Neural progenitor cell (in vitro differentiated cells): Measurements from ENCODE around the gene TTC1. TPM values are rescaled to one million over a fixed set of nuclear protein-coding genes. Genes with fewer than 3 reads are reported as not detected.

Experiments
- DNase-seq: peaks from one replicate; pipeline ENCODE4 v3.0.0-alpha.2; 2016; ENCODE audit warnings: low spot score
- H2AFZ ChIP-seq: fragments of 200-600 bp; sonication (generic); replicated peaks from 2 replicates; pipeline ENCODE4 v1.6.1; 2016; ENCODE audit warnings: antibody characterized with exemption
- H3F3A ChIP-seq: fragments of 200-600 bp; sonication (generic); 2 replicates; pipeline ENCODE4 v1.6.1; 2016; ENCODE audit warnings: antibody characterized with exemption, low read depth
- H3K27ac ChIP-seq: fragments of 200-600 bp; sonication (generic); 2 replicates; pipeline ENCODE4 v1.5.1; 2016; ENCODE audit warnings: mild to moderate bottlenecking
- H3K27me3 ChIP-seq: fragments of 200-600 bp; sonication (generic); 2 replicates; pipeline ENCODE4 v1.6.1; 2016; ENCODE audit warnings: mild to moderate bottlenecking, moderate library complexity
- H3K36me3 ChIP-seq: fragments of 200-600 bp; sonication (generic); 2 replicates; pipeline ENCODE4 v1.5.1; 2016
- H3K4me1 ChIP-seq: fragments of 200-600 bp; sonication (generic); 2 replicates; pipeline ENCODE4 v1.6.1; 2016; ENCODE audit warnings: mixed run types
- H3K4me2 ChIP-seq: fragments of 200-600 bp; sonication (generic); 2 replicates; pipeline ENCODE4 v1.6.1; 2016
- H3K4me3 ChIP-seq: fragments of 200-600 bp; sonication (generic); 2 replicates; pipeline ENCODE4 v1.5.1; 2016
- H3K79me2 ChIP-seq: fragments of 200-600 bp; sonication (generic); 2 replicates; pipeline ENCODE4 v1.6.1; 2016; ENCODE audit warnings: low read depth
- H3K9ac ChIP-seq: fragments of 200-600 bp; sonication (generic); 2 replicates; pipeline ENCODE4 v1.6.1; 2016
- H3K9me3 ChIP-seq: fragments of 200-600 bp; sonication (generic); 2 replicates; pipeline ENCODE4 v1.5.1; 2016; ENCODE audit warnings: low read depth
- H4K20me1 ChIP-seq: fragments of 200-600 bp; sonication (generic); 2 replicates; pipeline ENCODE4 v1.6.1; 2016; ENCODE audit warnings: low read depth
- H3K27ac Mint-ChIP-seq: 3 replicates; pipeline ENCODE4 v1.8.0; 2021; ENCODE audit warnings: mixed read lengths
- H3K27me3 Mint-ChIP-seq: 2 replicates; pipeline ENCODE4 v1.8.0; 2022; ENCODE audit warnings: low read depth, mild to moderate bottlenecking, inconsistent platforms, moderate library complexity, mixed read lengths; ENCODE audit not compliant: insufficient read depth
- H3K36me3 Mint-ChIP-seq: 3 replicates; pipeline ENCODE4 v1.8.0; 2021; ENCODE audit warnings: mixed read lengths
- H3K4me1 Mint-ChIP-seq: 3 replicates; pipeline ENCODE4 v1.8.0; 2021; ENCODE audit warnings: mixed read lengths
- H3K4me3 Mint-ChIP-seq: 3 replicates; pipeline ENCODE4 v1.8.0; 2021; ENCODE audit warnings: mild to moderate bottlenecking, moderate library complexity, mixed read lengths
- H3K9me3 Mint-ChIP-seq: 3 replicates; pipeline ENCODE4 v1.8.0; 2020; ENCODE audit warnings: mixed read lengths
- EZH2 ChIP-seq: fragments of 200-600 bp; sonication (generic); IDR thresholded peaks from 2 replicates; pipeline ENCODE4 v1.6.1; 2017; ENCODE audit warnings: antibody characterized with exemption, mild to moderate bottlenecking, moderate library complexity
- EZH2phosphoT487 ChIP-seq: fragments of 200-600 bp; sonication (generic); IDR thresholded peaks from 2 replicates; pipeline ENCODE4 v1.6.1; 2017; ENCODE audit warnings: antibody characterized with exemption
- total RNA-seq: library from RNA; depleted of rRNA; stranded (reverse); fragments of >200 nt; gene quantifications from 2 replicates; pipeline ENCODE4 v1.2.3, GENCODE V29; 2015; ENCODE audit warnings: low replicate concordance
- TF ChIP-seq, protein P1 (sequence below): fragments of 200-600 bp; sonication (generic); IDR thresholded peaks from 2 replicates; pipeline ENCODE4 v1.5.1; 2017; ENCODE audit warnings: antibody characterized with exemption, mild to moderate bottlenecking

TTC1 gene
- total RNA-seq, 1 donor from 2014 or later, result 50.0 TPM

DNA sequence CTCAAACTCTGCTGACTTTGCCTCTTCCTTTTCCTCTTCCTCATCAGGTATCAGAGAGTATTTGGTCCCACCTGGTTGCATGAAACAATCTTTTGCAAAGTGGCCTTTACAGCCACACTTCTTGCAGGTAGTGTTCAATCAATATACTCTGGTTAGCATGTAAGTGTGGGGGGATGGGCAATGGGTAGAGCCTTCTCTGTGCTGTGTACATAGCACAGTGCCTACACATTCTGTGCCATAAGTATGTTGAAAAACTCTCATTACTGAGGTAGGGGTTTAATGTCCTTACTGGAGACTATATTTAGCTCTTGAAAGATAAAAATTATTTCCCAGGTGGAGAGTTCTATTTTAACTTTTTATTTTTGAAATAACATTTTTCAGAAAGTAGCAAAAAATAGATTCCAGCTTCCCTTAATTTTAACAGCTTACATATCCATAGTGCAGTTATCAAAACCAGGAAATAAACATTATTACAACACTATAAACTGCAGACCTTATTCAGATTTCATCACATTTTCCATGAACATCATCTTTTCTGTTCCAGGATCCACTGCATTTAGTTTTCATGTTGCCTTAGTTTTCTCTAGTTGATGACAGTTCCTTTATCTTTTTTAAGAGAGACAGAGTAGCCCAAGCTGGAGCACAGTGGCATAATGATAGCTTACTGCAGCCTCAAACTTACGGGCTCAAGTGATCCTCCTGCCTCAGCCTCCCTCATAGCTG is 15.1 kb downstream of the TTC1 start:
- H3K4me3 Mint-ChIP-seq, result no peak overlapping the region
- H3K4me3 ChIP-seq, result no peak overlapping the region
- no peak overlapping the region for H3K9ac ChIP-seq
- peaks cover 9% of the 10 kb centered on the region for H3K36me3 Mint-ChIP-seq
- no peak overlapping the region for H2AFZ ChIP-seq
- no peaks in the 10 kb centered on the region for H3K9me3 Mint-ChIP-seq
- no peak overlapping the region for H3K27ac Mint-ChIP-seq
- H3K27me3 Mint-ChIP-seq, result peaks cover 2% of the 10 kb centered on the region
- H3K36me3 ChIP-seq, result no peaks in the 10 kb centered on the region
- DNase-seq, result no peak
- H4K20me1 ChIP-seq, result peaks cover 15% of the 10 kb centered on the region
- no peaks in the 10 kb centered on the region for H3K9me3 ChIP-seq
- no peaks in the 10 kb centered on the region for H3K4me1 ChIP-seq
- no peaks in the 10 kb centered on the region for H3K4me1 Mint-ChIP-seq
- no peak overlapping the region for H3K27ac ChIP-seq
- TF ChIP-seq EZH2 (no peak), EZH2phosphoT487 (no peak)
- TF ChIP-seq, protein P1, sequence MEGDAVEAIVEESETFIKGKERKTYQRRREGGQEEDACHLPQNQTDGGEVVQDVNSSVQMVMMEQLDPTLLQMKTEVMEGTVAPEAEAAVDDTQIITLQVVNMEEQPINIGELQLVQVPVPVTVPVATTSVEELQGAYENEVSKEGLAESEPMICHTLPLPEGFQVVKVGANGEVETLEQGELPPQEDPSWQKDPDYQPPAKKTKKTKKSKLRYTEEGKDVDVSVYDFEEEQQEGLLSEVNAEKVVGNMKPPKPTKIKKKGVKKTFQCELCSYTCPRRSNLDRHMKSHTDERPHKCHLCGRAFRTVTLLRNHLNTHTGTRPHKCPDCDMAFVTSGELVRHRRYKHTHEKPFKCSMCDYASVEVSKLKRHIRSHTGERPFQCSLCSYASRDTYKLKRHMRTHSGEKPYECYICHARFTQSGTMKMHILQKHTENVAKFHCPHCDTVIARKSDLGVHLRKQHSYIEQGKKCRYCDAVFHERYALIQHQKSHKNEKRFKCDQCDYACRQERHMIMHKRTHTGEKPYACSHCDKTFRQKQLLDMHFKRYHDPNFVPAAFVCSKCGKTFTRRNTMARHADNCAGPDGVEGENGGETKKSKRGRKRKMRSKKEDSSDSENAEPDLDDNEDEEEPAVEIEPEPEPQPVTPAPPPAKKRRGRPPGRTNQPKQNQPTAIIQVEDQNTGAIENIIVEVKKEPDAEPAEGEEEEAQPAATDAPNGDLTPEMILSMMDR, result no peak
- H3K79me2 ChIP-seq, result peaks cover 49% of the 10 kb centered on the region
- H3K4me2 ChIP-seq, result no peak overlapping the region
- peaks cover 9% of the 10 kb centered on the region for H3F3A ChIP-seq
- H3K27me3 ChIP-seq, result no peaks in the 10 kb centered on the region

DNA sequence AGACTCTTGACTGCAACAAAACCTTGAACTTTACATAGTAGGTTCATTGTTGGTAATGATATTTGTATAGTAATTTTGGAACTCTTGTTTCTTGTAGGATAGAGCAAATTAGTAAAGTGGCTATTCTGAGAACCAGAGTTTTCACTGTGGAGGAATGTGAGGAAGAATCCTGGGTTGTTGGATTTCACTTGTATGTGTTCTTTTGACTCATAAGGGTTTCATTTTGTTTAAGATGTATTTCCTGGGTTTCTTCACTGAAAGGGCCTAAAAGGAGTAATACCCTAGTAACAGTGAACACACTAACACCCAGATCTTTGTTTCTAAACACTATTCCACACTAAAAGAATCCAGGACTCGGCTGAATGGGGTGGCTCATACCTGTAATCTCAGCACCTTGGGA is 20.1 kb downstream of the TTC1 start:
- peaks cover 2% of the 10 kb centered on the region for H3K27me3 Mint-ChIP-seq
- H3K4me3 ChIP-seq, result no peak overlapping the region
- H3K4me1 Mint-ChIP-seq, result no peaks in the 10 kb centered on the region
- H3K9me3 Mint-ChIP-seq, result no peaks in the 10 kb centered on the region
- peaks cover 38% of the 10 kb centered on the region for H3K79me2 ChIP-seq
- no peak overlapping the region for H3K4me3 Mint-ChIP-seq
- no peak overlapping the region for H3K4me2 ChIP-seq
- H3K36me3 Mint-ChIP-seq, result peaks cover 21% of the 10 kb centered on the region
- no peaks in the 10 kb centered on the region for H3K9me3 ChIP-seq
- no peak overlapping the region for H2AFZ ChIP-seq
- peaks cover 4% of the 10 kb centered on the region for H4K20me1 ChIP-seq
- no peaks in the 10 kb centered on the region for H3K4me1 ChIP-seq
- H3K27ac ChIP-seq, result no peak overlapping the region
- no peak overlapping the region for H3K9ac ChIP-seq
- H3K36me3 ChIP-seq, result no peaks in the 10 kb centered on the region
- TF ChIP-seq, protein P1, result no peak
- TF ChIP-seq EZH2phosphoT487, result no peak
- no peak for TF ChIP-seq EZH2
- H3F3A ChIP-seq, result no peaks in the 10 kb centered on the region
- no peaks in the 10 kb centered on the region for H3K27me3 ChIP-seq
- DNase-seq, result no peak
- H3K27ac Mint-ChIP-seq, result no peak overlapping the region

DNA sequence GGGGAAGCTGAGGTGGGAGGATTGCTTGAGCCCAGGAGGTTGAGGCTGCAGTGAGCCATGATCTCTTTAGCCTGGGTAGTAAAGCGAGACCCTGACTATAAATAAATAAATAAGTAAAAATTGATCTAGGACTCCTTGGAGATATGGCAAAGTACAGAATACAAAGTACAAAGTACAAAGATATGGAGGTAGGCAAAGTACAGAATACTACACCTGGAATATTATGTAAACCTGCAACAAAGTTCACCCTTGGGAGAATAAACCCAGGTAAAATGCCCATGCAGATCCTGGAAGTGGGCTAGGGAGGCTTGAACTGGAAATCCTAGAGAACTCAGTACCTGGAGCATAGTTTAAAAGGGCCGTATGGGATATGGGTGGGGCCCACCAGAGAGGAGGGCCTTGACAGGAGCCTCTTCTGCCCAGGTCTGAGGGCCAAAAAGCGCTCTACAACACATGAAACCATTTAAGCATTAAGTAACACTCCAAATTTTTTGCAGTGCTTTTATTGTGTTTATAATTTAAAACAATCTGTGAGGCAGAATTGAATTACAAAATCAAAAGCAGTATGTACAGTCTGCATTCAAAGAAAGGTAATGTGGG is 20.7 kb downstream of the TTC1 start:
- H3K36me3 Mint-ChIP-seq, result peaks cover 23% of the 10 kb centered on the region
- no peak overlapping the region for H3K4me3 Mint-ChIP-seq

More for the DNA sequence above, 20.7 kb downstream of the TTC1 start:
- no peaks in the 10 kb centered on the region for H3F3A ChIP-seq
- Mint-ChIP-seq H3K27ac (no peak overlapping the region), H3K9me3 (no peaks in the 10 kb centered on the region), H3K4me1 (no peaks in the 10 kb centered on the region), H3K27me3 (peaks cover 2% of the 10 kb centered on the region)
- H3K4me2 ChIP-seq, result no peak overlapping the region
- H3K4me1 ChIP-seq, result no peaks in the 10 kb centered on the region
- no peak for DNase-seq
- H3K27ac ChIP-seq, result no peak overlapping the region
- no peak overlapping the region for H3K4me3 ChIP-seq
- H3K79me2 ChIP-seq, result peaks cover 38% of the 10 kb centered on the region
- H3K27me3 ChIP-seq, result no peaks in the 10 kb centered on the region
- peaks cover 4% of the 10 kb centered on the region for H4K20me1 ChIP-seq
- H3K9ac ChIP-seq, result no peak overlapping the region
- H2AFZ ChIP-seq, result no peak overlapping the region
- H3K9me3 ChIP-seq, result no peaks in the 10 kb centered on the region
- H3K36me3 ChIP-seq, result no peaks in the 10 kb centered on the region
- TF ChIP-seq, protein P1, result no peak
- TF ChIP-seq EZH2, result no peak
